Naive B cell (primary cell): ENCODE measurements around the gene ZCWPW1. TPM values are rescaled to one million over a fixed set of nuclear protein-coding genes. Genes with fewer than 3 reads are reported as not detected.
"Not testable (repeated sequence)": the region's sequence is repeated elsewhere in the genome, so short reads cannot be mapped to it uniquely, and the experiment has no call there.

Experiments
- ATAC-seq, 2 donors: fragments of 150-1000 bp; cut with Tn5 transposase; 2 replicates each; pipeline ENCODE4 v1.10.0; 2021; ENCODE audit warnings: low read depth in 2 of 2, mild to moderate bottlenecking in 2 of 2, moderate library complexity in 2 of 2
- DNase-seq: peaks from one replicate; pipeline ENCODE4 v3.0.0; 2022
- H3K27ac Mint-ChIP-seq, 6 donors: one replicate each; pipeline ENCODE4 v1.8.0; 2020 to 2022; ENCODE audit warnings: mild to moderate bottlenecking in 6 of 6, mixed read lengths in 6 of 6, moderate library complexity in 5 of 6, inconsistent platforms in 2 of 6
- H3K27me3 Mint-ChIP-seq, 3 donors: one replicate each; pipeline ENCODE4 v1.8.0; 2021 to 2022; ENCODE audit warnings: mixed read lengths in 3 of 3, mild to moderate bottlenecking in 1 of 3
- H3K36me3 Mint-ChIP-seq, 2 donors: one replicate each; pipeline ENCODE4 v1.8.0; 2020 to 2022; ENCODE audit warnings: mixed read lengths in 2 of 2, inconsistent platforms in 1 of 2, mild to moderate bottlenecking in 1 of 2
- H3K4me1 Mint-ChIP-seq, 3 donors: one replicate each; pipeline ENCODE4 v1.8.0; 2020 to 2022; ENCODE audit warnings: mixed read lengths in 3 of 3, inconsistent platforms in 1 of 3, mild to moderate bottlenecking in 1 of 3, moderate library complexity in 1 of 3
- H3K4me3 Mint-ChIP-seq, 8 donors: one replicate each; pipeline ENCODE4 v1.8.0; 2020 to 2022; ENCODE audit warnings: mild to moderate bottlenecking in 8 of 8, mixed read lengths in 8 of 8, moderate library complexity in 8 of 8, inconsistent platforms in 2 of 8
- H3K9me3 Mint-ChIP-seq, 7 donors: one replicate each; pipeline ENCODE4 v1.8.0; 2020 to 2022; ENCODE audit warnings: mixed read lengths in 7 of 7, mild to moderate bottlenecking in 5 of 7, inconsistent platforms in 2 of 7, moderate library complexity in 1 of 7
- polyA plus RNA-seq, 6 donors: library from polyadenylated mRNA; unstranded; fragments of 300-500 nt; fragmentation: Illumina TruSeq; gene quantifications; one replicate each; pipeline ENCODE4 v1.2.3, GENCODE V29; 2021; ENCODE audit warnings: low read depth in 6 of 6

The ZCWPW1 gene
- polyA plus RNA-seq, 6 donors from 2014 or later: 9.4 to 24.9 (median 13.3) TPM

DNA sequence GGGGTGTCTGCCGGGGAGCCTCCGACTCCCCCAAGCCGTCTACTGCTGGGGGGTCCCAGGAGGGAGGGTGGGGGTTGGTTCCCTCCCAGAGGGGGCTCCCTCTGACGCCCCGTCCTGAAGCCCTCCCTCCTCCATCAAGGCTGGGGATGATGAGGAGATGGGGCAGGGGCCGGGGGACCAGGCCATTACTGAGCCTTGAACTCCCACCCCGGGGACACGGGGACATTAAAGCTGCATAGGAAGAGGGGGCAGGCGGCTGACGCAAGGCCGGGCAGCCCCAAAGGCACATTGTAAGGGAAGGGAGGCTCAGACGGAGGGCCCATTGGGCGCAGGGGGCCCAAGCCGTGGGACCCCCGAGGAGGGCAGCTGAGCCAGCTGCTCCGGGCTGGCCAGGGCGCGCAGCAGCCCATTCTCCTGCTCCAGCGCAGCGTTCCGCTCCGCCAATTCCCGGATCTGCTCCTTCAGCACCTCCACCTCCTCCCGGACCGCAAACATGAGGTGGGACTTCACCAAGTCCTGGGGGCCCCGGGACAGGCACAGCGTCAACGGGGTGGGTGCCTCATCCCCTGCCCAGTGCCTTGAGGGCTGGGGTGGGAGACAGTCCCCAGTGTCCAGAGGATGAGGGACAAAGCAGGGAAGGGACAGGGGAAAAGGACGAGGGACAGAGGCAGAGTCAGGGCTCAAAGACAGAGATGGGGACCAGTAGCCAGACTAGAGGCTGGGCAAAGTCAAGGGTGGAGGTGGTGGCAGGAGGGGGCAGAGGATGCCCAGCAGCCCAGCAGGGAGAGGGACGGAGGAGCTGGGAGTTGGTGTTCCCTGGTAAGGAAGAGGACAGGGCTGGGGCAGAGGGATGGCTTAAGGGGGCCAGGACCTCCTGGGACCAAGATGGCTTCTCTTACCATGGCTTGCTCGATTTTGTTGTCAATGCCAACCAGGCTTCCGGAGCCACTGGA, 38.4 kb upstream of the ZCWPW1 start:
- ATAC-seq: no peak
- no peak overlapping the region for H3K4me3 Mint-ChIP-seq
- no peaks in the 10 kb centered on the region for H3K27me3 Mint-ChIP-seq
- no peaks in the 10 kb centered on the region for H3K9me3 Mint-ChIP-seq
- DNase-seq: no peak
- H3K27ac Mint-ChIP-seq: peak overlapping the region in 2 of 6 donors; percentile 56 to 92
- H3K4me1 Mint-ChIP-seq: peaks cover 15 to 17% (median 17%) of the 10 kb centered on the region in 3 donors
- no peaks in the 10 kb centered on the region for H3K36me3 Mint-ChIP-seq

DNA sequence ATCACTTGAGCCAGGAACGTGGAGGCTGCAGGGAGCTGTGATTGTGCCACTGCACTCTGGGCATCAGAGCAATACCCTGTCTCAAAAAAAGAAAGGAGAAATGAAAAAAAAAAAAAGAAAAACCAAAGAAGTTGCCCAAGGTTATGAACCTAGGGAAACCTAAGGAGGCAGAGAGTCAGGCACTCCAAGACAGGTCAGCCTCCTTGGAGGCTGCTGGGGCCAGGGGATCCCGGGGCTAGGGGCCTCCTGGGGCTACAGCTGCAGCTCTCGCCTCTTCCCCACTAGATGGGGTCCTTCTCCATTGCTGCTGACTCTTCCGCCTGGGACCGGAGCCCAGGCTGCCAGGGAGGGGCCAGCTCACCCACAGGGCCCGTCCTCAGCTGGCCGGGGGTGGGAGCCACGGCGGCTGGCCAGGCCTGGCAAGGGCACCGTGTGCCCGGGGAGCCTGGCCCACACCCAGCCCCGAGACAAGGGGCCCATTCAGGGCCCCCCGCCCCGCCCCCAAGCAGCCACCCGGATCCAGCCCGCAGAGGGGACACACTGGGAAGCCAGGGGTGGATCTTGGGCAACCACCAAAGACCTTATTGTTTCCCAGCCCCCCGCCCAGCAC, 37.3 kb upstream of the ZCWPW1 start:
- H3K27ac Mint-ChIP-seq: peak overlapping the region in 1 of 6 donors; percentile 83
- no peak for ATAC-seq
- H3K4me1 Mint-ChIP-seq: peaks cover 12 to 17% (median 16%) of the 10 kb centered on the region in 3 donors
- no peaks in the 10 kb centered on the region for H3K36me3 Mint-ChIP-seq
- DNase-seq: no peak
- no peaks in the 10 kb centered on the region for H3K27me3 Mint-ChIP-seq
- H3K4me3 Mint-ChIP-seq: no peak overlapping the region
- no peaks in the 10 kb centered on the region for H3K9me3 Mint-ChIP-seq

DNA sequence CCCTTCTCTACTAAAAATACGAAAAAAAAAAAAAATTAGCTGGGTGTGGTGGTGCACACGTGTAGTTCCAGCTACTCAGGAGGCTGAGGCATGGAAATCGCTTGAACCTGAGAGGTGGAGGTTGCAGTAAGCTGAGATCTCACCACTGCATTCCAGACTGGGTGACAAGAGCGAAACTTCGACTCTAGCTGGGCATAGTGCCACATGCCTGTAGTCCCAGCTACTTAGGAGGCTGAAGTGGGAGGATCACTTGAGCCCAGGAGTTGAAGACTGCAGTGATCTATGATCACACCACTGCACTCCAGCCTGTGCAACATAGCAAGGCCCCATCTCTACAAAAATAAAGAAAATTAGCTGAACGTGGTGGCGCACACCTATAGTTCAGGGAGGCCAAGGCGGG, 36.8 kb upstream of the ZCWPW1 start:
- H3K4me1 Mint-ChIP-seq: peaks cover 12 to 17% (median 12%) of the 10 kb centered on the region in 3 donors
- H3K9me3 Mint-ChIP-seq: no peaks in the 10 kb centered on the region
- peak overlapping the region in 3 of 6 donors; percentile 6 to 83 (median 51) for H3K27ac Mint-ChIP-seq
- no peak overlapping the region for H3K4me3 Mint-ChIP-seq
- H3K36me3 Mint-ChIP-seq: no peaks in the 10 kb centered on the region
- no peak for ATAC-seq
- H3K27me3 Mint-ChIP-seq: no peaks in the 10 kb centered on the region
- DNase-seq: no peak

DNA sequence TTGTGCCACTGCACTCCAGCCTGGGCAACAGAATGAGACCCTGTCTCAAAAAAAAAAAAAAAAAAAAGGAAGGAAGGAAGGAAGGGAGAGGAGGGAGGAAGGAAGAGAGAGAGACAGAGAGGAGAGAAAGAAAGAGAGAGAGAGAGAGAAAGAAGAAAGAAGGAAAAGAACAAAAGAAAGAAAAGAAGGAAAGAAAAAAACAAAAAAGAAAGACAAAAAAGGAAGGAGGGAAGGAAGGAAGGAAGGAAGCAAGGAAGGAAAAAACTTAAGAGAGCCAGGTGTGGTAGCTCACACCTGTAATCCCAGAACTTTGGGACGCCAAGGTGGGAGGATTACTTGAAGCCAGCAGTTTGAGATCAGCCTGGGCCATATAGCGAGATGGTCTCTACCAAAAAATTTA, 36.3 kb upstream of the ZCWPW1 start:
- no peak overlapping the region for H3K4me3 Mint-ChIP-seq
- DNase-seq (no peak), ATAC-seq (no peak)
- peaks cover 8 to 17% (median 11%) of the 10 kb centered on the region in 3 donors for H3K4me1 Mint-ChIP-seq
- no peaks in the 10 kb centered on the region for H3K36me3 Mint-ChIP-seq
- peak overlapping the region in 2 of 6 donors; percentile 53 to 72 for H3K27ac Mint-ChIP-seq
- no peaks in the 10 kb centered on the region for H3K27me3 Mint-ChIP-seq
- no peaks in the 10 kb centered on the region for H3K9me3 Mint-ChIP-seq

GRCh38 chr7:100464210-100464660, 35.7 kb upstream of the ZCWPW1 start, which contains the start of gene SPACDR:
Gene SPACDR (minus strand): TSS chr7:100464260. CDS start chr7:100464025, 235 bp downstream.
- peaks cover 7 to 14% (median 7%) of the 10 kb centered on the region in 3 donors for H3K4me1 Mint-ChIP-seq
- no peak within 1 kb of the TSS for H3K4me3 Mint-ChIP-seq
- DNase-seq: no peak
- ATAC-seq: no peak
- no peaks in the 10 kb centered on the region for H3K9me3 Mint-ChIP-seq
- no peaks in the 10 kb centered on the region for H3K36me3 Mint-ChIP-seq
- peak within 1 kb of the TSS in 3 of 6 donors; percentile 16 to 72 (median 53) for H3K27ac Mint-ChIP-seq
- no peaks in the 10 kb centered on the region for H3K27me3 Mint-ChIP-seq

GRCh38 chr7:100457033-100457432, 28.5 kb upstream of the ZCWPW1 start:
- no peak for ATAC-seq
- H3K9me3 Mint-ChIP-seq: no peaks in the 10 kb centered on the region
- no peak overlapping the region for H3K27ac Mint-ChIP-seq
- H3K4me3 Mint-ChIP-seq: no peak overlapping the region
- H3K27me3 Mint-ChIP-seq: no peaks in the 10 kb centered on the region
- peaks cover 0 to 8% (median 5%) of the 10 kb centered on the region in 3 donors for H3K4me1 Mint-ChIP-seq
- H3K36me3 Mint-ChIP-seq: peaks cover 0 to 4% of the 10 kb centered on the region in 2 donors
- DNase-seq: no peak

DNA sequence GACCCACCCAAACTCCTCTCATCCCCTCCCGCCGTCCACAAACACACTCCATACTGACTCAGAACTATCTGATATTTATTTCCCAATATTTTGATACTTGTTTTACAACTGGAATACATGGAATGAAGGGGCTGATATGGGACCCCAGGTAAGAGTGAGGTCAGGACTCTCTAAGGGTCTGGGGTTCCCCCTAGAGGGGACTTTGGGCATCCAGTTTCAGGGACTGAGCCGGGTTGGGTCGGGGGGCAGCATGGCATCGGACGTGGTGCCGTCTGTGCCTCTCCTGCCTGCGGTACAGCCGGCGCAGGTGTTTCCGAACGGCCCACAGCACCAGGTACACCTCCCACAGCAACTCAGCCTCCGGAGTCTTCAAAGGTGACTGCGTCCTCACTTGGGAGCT, 28.1 kb upstream of the ZCWPW1 start:
- Mint-ChIP-seq H3K4me1 (peaks cover 0 to 8% (median 5%) of the 10 kb centered on the region in 3 donors), H3K9me3 (no peaks in the 10 kb centered on the region), H3K27ac (no peak overlapping the region), H3K36me3 (peaks cover 0 to 4% of the 10 kb centered on the region in 2 donors), H3K4me3 (no peak overlapping the region), H3K27me3 (no peaks in the 10 kb centered on the region)
- DNase-seq: no peak
- no peak for ATAC-seq

GRCh38 chr7:100455206-100455605, 26.7 kb upstream of the ZCWPW1 start:
- ATAC-seq (no peak), DNase-seq (no peak)
- no peaks in the 10 kb centered on the region for H3K27me3 Mint-ChIP-seq
- H3K4me1 Mint-ChIP-seq: peaks cover 0 to 15% (median 11%) of the 10 kb centered on the region in 3 donors
- no peaks in the 10 kb centered on the region for H3K9me3 Mint-ChIP-seq
- H3K36me3 Mint-ChIP-seq: peaks cover 0 to 4% of the 10 kb centered on the region in 2 donors
- peak overlapping the region in 1 of 6 donors; percentile 70 for H3K27ac Mint-ChIP-seq
- no peak overlapping the region for H3K4me3 Mint-ChIP-seq

GRCh38 chr7:100453854-100454253, 25.4 kb upstream of the ZCWPW1 start:
- not testable (repeated sequence) for H3K4me3 Mint-ChIP-seq, DNase-seq, ATAC-seq, H3K27ac Mint-ChIP-seq, H3K9me3 Mint-ChIP-seq, H3K36me3 Mint-ChIP-seq, H3K27me3 Mint-ChIP-seq
- H3K4me1 Mint-ChIP-seq: peaks cover 0 to 16% (median 11%) of the 10 kb centered on the region in 3 donors

DNA sequence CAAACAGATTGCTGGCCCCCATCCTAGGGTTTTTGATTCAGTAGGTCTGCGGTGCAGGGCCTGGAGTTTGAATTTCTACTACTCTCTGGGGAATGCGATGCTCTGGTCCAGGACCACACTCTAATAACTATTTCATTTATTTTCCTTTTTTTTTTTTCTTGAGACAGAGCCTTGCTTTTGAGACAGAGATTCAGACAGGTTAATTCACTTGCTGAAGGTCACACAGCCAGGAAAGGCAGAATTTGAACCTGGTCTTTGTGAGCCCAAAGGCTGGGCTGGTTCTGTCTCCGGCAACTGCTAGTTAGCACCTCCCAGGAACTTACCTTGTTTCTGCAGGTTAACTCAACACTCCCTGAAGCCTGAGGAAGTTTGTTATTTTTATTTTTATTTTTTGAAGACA, 24.0 kb upstream of the ZCWPW1 start:
- Mint-ChIP-seq H3K27ac (no peak overlapping the region), H3K9me3 (no peaks in the 10 kb centered on the region), H3K27me3 (no peaks in the 10 kb centered on the region), H3K4me3 (no peak overlapping the region), H3K36me3 (no peaks in the 10 kb centered on the region), H3K4me1 (peaks cover 0 to 16% (median 11%) of the 10 kb centered on the region in 3 donors)
- no peak for DNase-seq
- ATAC-seq: no peak

GRCh38 chr7:100449190-100449795, 20.8 kb upstream of the ZCWPW1 start:
- Mint-ChIP-seq H3K4me1 (peaks cover 5 to 20% (median 13%) of the 10 kb centered on the region in 3 donors), H3K36me3 (no peaks in the 10 kb centered on the region), H3K9me3 (no peaks in the 10 kb centered on the region), H3K4me3 (peak overlapping the region in 2 of 8 donors; percentile 51 to 69), H3K27me3 (no peaks in the 10 kb centered on the region), H3K27ac (peak overlapping the region in 4 of 6 donors; percentile 83 to 95 (median 85))
- DNase-seq (no peak), ATAC-seq (no peak)

DNA sequence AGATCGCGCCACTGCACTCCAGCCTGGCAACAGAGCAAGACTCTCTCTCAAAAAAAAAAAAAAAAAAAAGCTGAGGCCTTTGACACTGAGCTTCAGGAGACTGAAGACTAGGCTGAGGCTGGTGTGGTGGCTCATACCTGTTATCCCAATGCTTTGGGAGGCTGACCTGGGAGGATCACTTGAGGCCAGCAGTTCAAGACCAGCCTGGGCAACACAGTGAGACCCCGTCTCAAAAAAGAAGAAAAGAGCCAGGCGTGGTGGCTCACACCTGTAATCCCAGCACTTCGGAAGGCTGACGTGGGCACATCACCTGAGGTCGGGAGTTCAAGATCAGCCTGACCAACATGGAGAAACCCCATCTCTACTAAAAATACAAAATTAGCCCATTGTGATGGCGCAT, 18.9 kb upstream of the ZCWPW1 start:
- peaks cover 10 to 25% (median 13%) of the 10 kb centered on the region in 3 donors for H3K4me1 Mint-ChIP-seq
- not testable (repeated sequence) for ATAC-seq, H3K36me3 Mint-ChIP-seq, H3K27ac Mint-ChIP-seq, H3K27me3 Mint-ChIP-seq, H3K9me3 Mint-ChIP-seq, DNase-seq, H3K4me3 Mint-ChIP-seq

DNA sequence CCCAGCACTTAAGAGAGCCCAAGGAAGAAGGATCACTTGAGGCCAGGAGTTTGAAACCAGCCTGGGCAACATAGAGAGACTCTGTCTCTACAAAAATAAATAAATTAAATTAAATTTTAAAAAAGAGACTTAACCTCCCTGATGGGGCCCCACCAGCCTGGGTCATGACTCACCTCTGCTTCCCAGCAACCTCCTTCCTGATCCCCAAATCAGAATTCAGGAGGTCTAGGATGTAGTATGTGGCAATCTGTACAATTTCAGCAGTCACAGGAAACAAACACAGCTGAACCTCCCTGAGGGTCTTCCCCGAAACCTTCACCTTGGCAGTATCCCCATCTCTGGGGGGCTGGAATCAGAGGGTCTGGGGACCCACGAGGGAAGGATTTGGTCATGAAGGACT, 17.5 kb upstream of the ZCWPW1 start:
- Mint-ChIP-seq H3K36me3 (no peaks in the 10 kb centered on the region), H3K27me3 (no peaks in the 10 kb centered on the region), H3K4me1 (peaks cover 10 to 27% (median 12%) of the 10 kb centered on the region in 3 donors), H3K27ac (peak overlapping the region in 1 of 6 donors; percentile 43), H3K9me3 (no peaks in the 10 kb centered on the region), H3K4me3 (peak overlapping the region in 1 of 8 donors; percentile 57)
- ATAC-seq (no peak), DNase-seq (no peak)
